ENCODE measurements around the gene SPDEF. TPM values are rescaled to one million over a fixed set of nuclear protein-coding genes. Genes with fewer than 3 reads are reported as not detected.

The SPDEF gene
- total RNA-seq, 1 donor from 2014 or later = 0.11 TPM

- no peak for DNase-seq
- no peak for TF ChIP-seq CTCF (IDR thresholded peaks at IDR 0.05)
- intact Hi-C loops (cut with micrococcal nuclease) = no loop called here
- no peaks in the 10 kb centered on the region for H3K36me3 Mint-ChIP-seq (ENCODE audit: low read depth)
- ChIA-PET CTCF (interaction anchor here (0.6 kb wide), 1 partner anchor 60 kb away, joined by 3 read pairs; no protein-coding TSS in a partner anchor), POLR2A (no interaction called here)
- no peaks in the 10 kb centered on the region for H3K27me3 Mint-ChIP-seq
- no peaks in the 10 kb centered on the region for H3K9me3 Mint-ChIP-seq
- no peak for ATAC-seq (ENCODE audit: low read depth)
- no peak overlapping the region for H3K4me3 Mint-ChIP-seq
- no peaks in the 10 kb centered on the region for H3K4me1 Mint-ChIP-seq
- no peak overlapping the region for H3K27ac Mint-ChIP-seq
Observed at GRCh38 chr6:34569361-34569973, 13.3 kb upstream of the SPDEF start.

GRCh38 chr6:34568341-34569201 is 12.4 kb upstream of the SPDEF start:
- Mint-ChIP-seq H3K27me3 (peaks cover under 1% of the 10 kb centered on the region), H3K4me1 (no peaks in the 10 kb centered on the region), H3K36me3 (ENCODE audit: low read depth) (no peaks in the 10 kb centered on the region), H3K9me3 (no peaks in the 10 kb centered on the region), H3K4me3 (no peak overlapping the region), H3K27ac (no peak overlapping the region)
- intact Hi-C loops (cut with micrococcal nuclease) = no loop called here
- ChIA-PET CTCF (interaction anchor here (0.6 kb wide), 1 partner anchor 61 kb away, joined by 3 read pairs; no protein-coding TSS in a partner anchor), POLR2A (no interaction called here)
- no peak for TF ChIP-seq CTCF (IDR thresholded peaks at IDR 0.05)
- no peak for DNase-seq
- ATAC-seq (ENCODE audit: low read depth) = no peak

- no peak for TF ChIP-seq CTCF (IDR thresholded peaks at IDR 0.05)
- CTCF ChIA-PET = interaction anchor here (1.5 kb wide), 1 partner anchor 572 kb away, joined by 3 read pairs; no protein-coding TSS in a partner anchor
- no peak for ATAC-seq (ENCODE audit: low read depth)
Observed at GRCh38 chr6:34566830-34567546, 10.9 kb upstream of the SPDEF start.

GRCh38 chr6:34565722-34566137 is 9.6 kb upstream of the SPDEF start:
- DNase-seq = no peak
- H3K36me3 Mint-ChIP-seq (ENCODE audit: low read depth) = no peaks in the 10 kb centered on the region
- H3K27ac Mint-ChIP-seq = no peak overlapping the region
- POLR2A ChIA-PET = no interaction called here
- no peaks in the 10 kb centered on the region for H3K4me1 Mint-ChIP-seq
- no peak for ATAC-seq (ENCODE audit: low read depth)
- no peak overlapping the region for H3K4me3 Mint-ChIP-seq
- H3K9me3 Mint-ChIP-seq = no peaks in the 10 kb centered on the region
- TF ChIP-seq CTCF (IDR thresholded peaks at IDR 0.05) = no peak
- peaks cover 2% of the 10 kb centered on the region for H3K27me3 Mint-ChIP-seq
- intact Hi-C loops (cut with micrococcal nuclease) = no loop called here
- CTCF ChIA-PET = interaction anchor here (1.5 kb wide), 1 partner anchor 573 kb away, joined by 3 read pairs; no protein-coding TSS in a partner anchor

More at GRCh38 chr6:34566830-34567546, 10.9 kb upstream of the SPDEF start:
- Mint-ChIP-seq H3K36me3 (ENCODE audit: low read depth) (no peaks in the 10 kb centered on the region), H3K27ac (no peak overlapping the region), H3K27me3 (peaks cover 2% of the 10 kb centered on the region), H3K4me3 (no peak overlapping the region), H3K9me3 (no peaks in the 10 kb centered on the region), H3K4me1 (no peaks in the 10 kb centered on the region)
- no peak for DNase-seq
- intact Hi-C loops (cut with micrococcal nuclease) = no loop called here
- POLR2A ChIA-PET = no interaction called here

- H3K9me3 Mint-ChIP-seq = no peaks in the 10 kb centered on the region
- no peak for DNase-seq
- peaks cover 2% of the 10 kb centered on the region for H3K27me3 Mint-ChIP-seq
- H3K4me3 Mint-ChIP-seq = no peak overlapping the region
- no peak for TF ChIP-seq CTCF (IDR thresholded peaks at IDR 0.05)
- intact Hi-C loops (cut with micrococcal nuclease) = no loop called here
- ChIA-PET CTCF (no interaction called here), POLR2A (no interaction called here)
- H3K27ac Mint-ChIP-seq = no peak overlapping the region
- H3K4me1 Mint-ChIP-seq = no peaks in the 10 kb centered on the region
- ATAC-seq (ENCODE audit: low read depth) = no peak
- H3K36me3 Mint-ChIP-seq (ENCODE audit: low read depth) = no peaks in the 10 kb centered on the region
Observed at GRCh38 chr6:34564181-34564580, 8.1 kb upstream of the SPDEF start.

All from activated B cell treated with CpG ODN at 0.5 μM for 24 hours (primary cell).